Uterus (tissue), 4 donors: ENCODE results near the gene DIO3. TPM values are rescaled to one million over a fixed set of nuclear protein-coding genes. Genes with fewer than 3 reads are reported as not detected.

Experiments used
- DNase-seq, 2 donors: peaks; one replicate each; pipeline ENCODE4 v3.0.0-alpha.2; 2019 to 2020
- H3K27ac ChIP-seq, 2 donors: fragments of 200-600 bp; sonication (generic); 1 replicate in 1 of 2; 2 replicates in 1 of 2; pipeline ENCODE4 v1.5.1; 2016 to 2018
- H3K27me3 ChIP-seq, 2 donors: fragments of 200-600 bp; sonication (generic); one replicate each; pipeline ENCODE4 v1.5.1; 2018 to 2019; ENCODE audit warnings: control low read depth in 1 of 2
- H3K36me3 ChIP-seq, 2 donors: fragments of 200-600 bp; sonication (generic); one replicate each; pipeline ENCODE4 v1.5.1; 2019; ENCODE audit warnings: control low read depth in 1 of 2
- H3K4me1 ChIP-seq, 2 donors: fragments of 200-600 bp; sonication (generic); one replicate each; pipeline ENCODE4 v1.5.1; 2018 to 2019; ENCODE audit warnings: control low read depth in 1 of 2
- H3K4me3 ChIP-seq, 2 donors: fragments of 200-600 bp; sonication (generic); 1 replicate in 1 of 2; 2 replicates in 1 of 2; pipeline ENCODE4 v1.5.1; 2018 to 2019; ENCODE audit warnings: mild to moderate bottlenecking in 1 of 2
- H3K9me3 ChIP-seq, 2 donors: fragments of 200-600 bp; sonication (generic); one replicate each; pipeline ENCODE4 v1.5.1; 2019; ENCODE audit warnings: control low read depth in 1 of 2
- POLR2A ChIP-seq, 2 donors: fragments of 450-650 bp; IDR thresholded peaks; one replicate each; pipeline ENCODE4 v1.6.1; 2016; ENCODE audit warnings: antibody characterized with exemption in 2 of 2, mild to moderate bottlenecking in 1 of 2, moderate library complexity in 1 of 2
- intact Hi-C: fragments of 100-400 bp; cut with DNase I; formaldehyde crosslinking; loops from one replicate; pipeline ENCODE4 v1.15.1; 2023; ENCODE audit warnings: low total_unique reads
- total RNA-seq, 4 donors: library from RNA; depleted of rRNA in 3 of 4; stranded (reverse); fragments of >200 nt in 3 of 4; gene quantifications; one replicate each; pipeline versions ENCODE4 v1.1.0 to v1.2.4, GENCODE V29; 2014 to 2023
- TF ChIP-seq, protein P1 (sequence below), 4 experiments: fragments of 200-600 bp in 2 of 4; fragments of 450-650 bp in 2 of 4; sonication (generic) in 2 of 4; IDR thresholded peaks; one replicate each; pipeline ENCODE4 v1.5.1; 2016 to 2019; ENCODE audit warnings: antibody characterized with exemption in 4 of 4, mild to moderate bottlenecking in 2 of 4, moderate library complexity in 1 of 4
- donor health status: DM: yes; HTN: yes; CAD: no.

The DIO3 gene
- total RNA-seq, 4 donors from 2014 or later, result 0.26 to 9.0 (median 5.5) TPM

DNA sequence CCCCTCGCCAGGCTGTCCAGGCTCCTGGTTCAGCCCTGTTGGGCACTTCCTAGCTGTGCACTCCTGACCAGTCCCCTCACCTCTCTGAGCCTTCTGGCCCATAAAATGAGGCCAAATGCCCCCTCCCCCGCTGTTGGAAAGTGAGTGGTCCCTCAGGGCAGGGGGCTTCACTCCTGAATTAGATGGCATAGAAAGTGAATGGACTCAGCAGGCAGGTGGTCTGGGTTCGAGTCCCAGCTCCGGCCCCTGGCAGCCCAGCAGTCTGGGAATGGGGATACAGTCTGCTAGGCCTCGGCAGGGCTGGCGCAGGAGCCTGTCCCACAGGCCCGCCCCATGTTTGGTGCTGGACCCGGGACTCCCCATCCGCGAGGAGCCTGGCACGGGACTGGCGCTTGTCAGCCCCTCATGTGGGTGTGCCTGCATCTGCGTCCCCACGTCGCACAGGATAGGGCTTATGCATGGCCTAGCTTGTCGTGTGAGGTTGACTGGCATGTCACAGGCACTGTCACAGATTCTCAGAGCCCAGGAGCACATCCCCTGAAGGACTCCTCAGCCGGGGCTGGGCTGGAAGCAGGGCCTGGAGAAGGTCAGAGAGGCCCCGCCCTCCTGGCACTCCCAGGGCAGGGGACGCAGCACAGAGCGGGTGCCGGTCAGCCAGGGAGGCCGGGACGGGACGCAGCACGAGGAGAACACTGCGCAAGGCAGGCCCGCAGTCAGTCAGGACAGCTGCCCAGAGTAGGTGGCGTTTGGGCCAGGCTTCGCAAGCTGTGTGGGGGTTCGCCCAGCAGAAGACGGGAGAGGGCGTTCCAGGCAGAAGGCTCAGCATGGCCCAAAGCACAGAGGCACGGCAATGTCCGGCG is 40.5 kb downstream of the DIO3 start:
- no peak for DNase-seq
- Histone ChIP-seq H3K4me3 (no peak overlapping the region), H3K27me3 (no peaks in the 10 kb centered on the region), H3K9me3 (no peaks in the 10 kb centered on the region), H3K27ac (no peak overlapping the region), H3K36me3 (no peaks in the 10 kb centered on the region), H3K4me1 (no peaks in the 10 kb centered on the region)
- TF ChIP-seq, protein P1, sequence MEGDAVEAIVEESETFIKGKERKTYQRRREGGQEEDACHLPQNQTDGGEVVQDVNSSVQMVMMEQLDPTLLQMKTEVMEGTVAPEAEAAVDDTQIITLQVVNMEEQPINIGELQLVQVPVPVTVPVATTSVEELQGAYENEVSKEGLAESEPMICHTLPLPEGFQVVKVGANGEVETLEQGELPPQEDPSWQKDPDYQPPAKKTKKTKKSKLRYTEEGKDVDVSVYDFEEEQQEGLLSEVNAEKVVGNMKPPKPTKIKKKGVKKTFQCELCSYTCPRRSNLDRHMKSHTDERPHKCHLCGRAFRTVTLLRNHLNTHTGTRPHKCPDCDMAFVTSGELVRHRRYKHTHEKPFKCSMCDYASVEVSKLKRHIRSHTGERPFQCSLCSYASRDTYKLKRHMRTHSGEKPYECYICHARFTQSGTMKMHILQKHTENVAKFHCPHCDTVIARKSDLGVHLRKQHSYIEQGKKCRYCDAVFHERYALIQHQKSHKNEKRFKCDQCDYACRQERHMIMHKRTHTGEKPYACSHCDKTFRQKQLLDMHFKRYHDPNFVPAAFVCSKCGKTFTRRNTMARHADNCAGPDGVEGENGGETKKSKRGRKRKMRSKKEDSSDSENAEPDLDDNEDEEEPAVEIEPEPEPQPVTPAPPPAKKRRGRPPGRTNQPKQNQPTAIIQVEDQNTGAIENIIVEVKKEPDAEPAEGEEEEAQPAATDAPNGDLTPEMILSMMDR (IDR thresholded peaks at IDR 0.05), result no peak
- no peak for TF ChIP-seq POLR2A (IDR thresholded peaks at IDR 0.05)
- intact Hi-C loops, result no loop called here

DNA sequence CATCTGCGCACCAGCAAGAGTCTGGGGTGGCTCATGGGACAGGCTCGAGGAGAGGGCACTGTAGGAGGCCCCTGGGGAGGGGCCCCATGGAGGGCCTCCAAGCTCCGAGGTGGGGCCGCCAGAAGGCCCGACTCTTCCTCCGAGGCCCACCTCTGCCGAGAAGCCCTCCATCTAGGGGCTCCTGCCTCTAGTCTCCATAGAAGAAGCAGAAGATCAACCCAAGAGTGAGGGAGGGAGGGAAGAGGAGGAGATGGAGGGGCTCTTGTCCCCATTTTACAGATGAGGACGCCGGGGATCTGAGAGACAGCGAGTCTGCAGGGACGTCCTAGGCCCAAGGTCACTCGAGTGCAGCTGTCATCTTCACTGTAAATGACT is 41.2 kb downstream of the DIO3 start:
- H3K9me3 ChIP-seq, result no peaks in the 10 kb centered on the region
- H3K4me1 ChIP-seq, result no peaks in the 10 kb centered on the region
- H3K4me3 ChIP-seq, result no peak overlapping the region
- H3K27ac ChIP-seq, result no peak overlapping the region
- H3K27me3 ChIP-seq, result no peaks in the 10 kb centered on the region
- no peaks in the 10 kb centered on the region for H3K36me3 ChIP-seq
- no peak for DNase-seq
- intact Hi-C loops, result no loop called here
- TF ChIP-seq POLR2A (IDR thresholded peaks at IDR 0.05), result no peak
- TF ChIP-seq, protein P1 (IDR thresholded peaks at IDR 0.05), result no peak

DNA sequence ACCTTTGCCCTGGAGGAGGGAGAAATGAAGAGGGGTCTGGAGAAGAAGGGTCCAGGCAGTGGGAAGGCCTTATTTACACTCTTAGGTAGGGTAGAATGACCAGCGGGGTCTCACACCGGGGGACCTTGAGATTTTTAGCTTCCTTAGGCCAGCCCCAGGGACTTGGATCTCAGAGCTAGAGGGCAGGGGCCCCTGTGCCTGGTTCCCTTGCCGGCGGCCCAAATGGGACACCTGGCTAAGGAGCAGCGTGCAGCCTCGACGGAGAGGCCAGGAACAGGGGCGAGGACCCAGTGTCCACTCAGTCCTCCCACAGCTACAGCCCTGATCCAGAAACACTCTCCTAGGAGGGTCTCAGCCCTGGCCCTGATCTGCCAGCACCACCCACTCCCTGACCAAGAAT is 41.8 kb downstream of the DIO3 start:
- DNase-seq, result no peak
- Histone ChIP-seq H3K36me3 (no peaks in the 10 kb centered on the region), H3K27ac (no peak overlapping the region), H3K4me1 (no peaks in the 10 kb centered on the region), H3K4me3 (no peak overlapping the region), H3K27me3 (no peaks in the 10 kb centered on the region), H3K9me3 (no peaks in the 10 kb centered on the region)
- intact Hi-C loops, result no loop called here
- TF ChIP-seq, protein P1 (IDR thresholded peaks at IDR 0.05), result no peak
- no peak for TF ChIP-seq POLR2A (IDR thresholded peaks at IDR 0.05)

DNA sequence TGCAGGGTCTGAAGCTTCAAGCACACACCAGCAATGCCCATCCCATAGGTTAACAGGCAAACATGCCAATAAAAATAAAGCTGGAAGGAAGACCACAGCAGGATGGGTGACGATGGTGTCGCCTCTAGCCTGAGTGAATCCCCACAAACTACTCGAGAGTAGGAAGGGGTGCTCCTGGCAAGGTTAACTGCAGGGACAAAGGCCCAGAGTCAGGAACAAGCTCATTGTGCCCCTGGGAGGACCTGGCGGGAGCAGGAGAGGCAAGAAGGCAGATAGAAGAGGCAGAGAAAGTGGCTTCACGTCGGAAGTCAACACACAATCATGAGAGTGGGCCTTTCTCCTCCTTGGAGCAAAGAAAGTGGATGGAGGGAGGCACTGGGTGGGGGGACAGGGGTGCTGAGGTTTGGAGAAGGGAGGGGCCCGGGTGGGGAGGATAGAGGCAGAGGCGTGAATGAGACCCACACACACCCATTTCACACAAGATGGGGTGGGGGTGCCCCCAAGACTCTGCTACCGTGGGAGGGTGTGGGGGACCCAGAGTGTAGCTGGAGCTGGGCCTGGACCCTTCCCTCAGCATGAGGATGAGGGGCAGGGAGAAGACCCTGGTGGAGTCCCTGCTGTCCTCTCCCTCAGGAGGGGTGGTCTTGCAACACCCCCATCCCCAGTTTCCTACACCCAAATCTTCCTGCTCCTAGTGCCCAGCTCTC is 43.1 kb downstream of the DIO3 start:
- intact Hi-C loops, result no loop called here
- no peaks in the 10 kb centered on the region for H3K27me3 ChIP-seq
- H3K4me1 ChIP-seq, result no peaks in the 10 kb centered on the region
- no peak for DNase-seq
- H3K36me3 ChIP-seq, result no peaks in the 10 kb centered on the region
- no peaks in the 10 kb centered on the region for H3K9me3 ChIP-seq
- TF ChIP-seq POLR2A (IDR thresholded peaks at IDR 0.05), result no peak
- TF ChIP-seq, protein P1 (IDR thresholded peaks at IDR 0.05), result no peak
- H3K27ac ChIP-seq, result no peak overlapping the region
- no peak overlapping the region for H3K4me3 ChIP-seq
